DMS 273 treated with DMSO at 0.1 percent for 48 hours (cell line): ENCODE results near the gene EYA4.
"Not testable (repeated sequence)": the region's sequence is repeated elsewhere in the genome, so short reads cannot be mapped to it uniquely, and the experiment has no call there.

Source experiments
- DNase-seq: peaks from one replicate; lab custom pipeline; 2025; lab: John Stamatoyannopoulos, UW

Gene EYA4

GRCh38 chr6:133532908-133533307 is 291.8 kb downstream of the EYA4 start:
- DNase-seq = no peak

DNA sequence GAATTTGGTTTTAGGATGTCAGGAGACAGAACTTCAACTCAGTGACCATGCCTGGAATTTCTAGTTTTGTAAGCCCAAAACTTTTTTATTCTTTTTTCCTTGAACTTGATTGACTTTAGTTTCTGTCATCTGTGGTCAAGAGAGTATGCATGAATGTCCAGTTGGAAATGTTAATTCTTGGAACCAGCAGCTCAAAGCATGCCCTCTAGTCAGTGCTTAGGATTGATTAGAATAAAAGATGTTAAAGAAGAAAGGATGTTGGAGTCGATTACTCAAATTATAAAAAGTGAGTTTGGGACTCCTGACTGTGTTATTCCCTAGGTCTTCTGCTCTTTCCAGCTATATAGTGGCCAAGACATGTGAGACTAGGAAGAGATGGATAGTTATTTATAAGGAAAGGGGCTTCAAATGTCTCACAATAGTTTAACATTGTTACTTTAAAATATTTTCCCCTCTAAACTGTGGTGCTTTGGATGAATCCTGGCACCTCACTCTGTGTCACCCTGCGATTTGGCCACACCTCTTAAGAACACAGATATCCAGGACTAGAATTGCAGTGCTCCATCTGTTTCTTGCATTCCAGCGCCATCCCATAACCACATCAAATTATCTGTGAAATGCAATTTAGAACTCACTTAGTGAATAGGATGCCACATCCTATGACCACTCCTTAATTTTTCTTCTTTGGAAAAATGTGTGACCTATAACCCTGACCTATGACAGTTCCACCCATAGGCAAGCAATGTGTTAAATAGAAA is 298.5 kb downstream of the EYA4 start:
- DNase-seq = no peak

DNA sequence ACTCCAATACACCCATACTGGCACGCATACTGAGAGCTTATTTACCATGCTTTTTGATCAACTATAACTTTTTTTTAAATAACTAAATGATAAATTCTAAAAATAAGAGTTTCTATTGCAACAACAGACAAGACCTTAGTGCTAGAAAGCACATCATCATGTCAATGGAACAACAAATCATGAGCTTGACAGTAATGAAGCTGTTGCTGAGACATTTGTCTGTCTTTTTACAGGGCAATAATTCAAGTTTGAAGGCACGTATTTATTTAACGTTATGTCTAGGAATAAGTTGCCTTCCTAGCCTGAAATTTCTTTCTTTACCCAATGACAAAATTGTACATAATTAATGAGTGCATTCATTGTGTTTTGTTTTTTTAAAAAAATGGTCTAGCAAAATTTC is 299.2 kb downstream of the EYA4 start:
- no peak for DNase-seq

DNA sequence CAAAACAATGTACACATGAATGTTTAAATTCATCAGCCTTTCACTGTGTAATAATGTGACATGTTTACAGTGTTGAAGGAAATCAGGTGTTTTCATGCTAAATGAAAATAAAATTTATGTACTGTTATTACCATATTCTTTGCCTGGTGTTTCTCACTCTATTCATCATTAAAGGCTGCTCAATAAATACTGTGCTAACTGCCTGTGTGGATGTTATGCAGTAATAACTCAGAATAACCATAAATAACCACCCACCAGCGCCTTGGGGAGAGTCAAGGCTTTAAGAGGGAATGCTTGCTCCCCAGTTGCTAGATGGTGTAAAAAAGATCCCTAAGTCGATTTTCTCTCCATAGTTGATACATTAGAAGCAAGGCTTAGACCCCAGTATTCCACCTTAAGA is 299.9 kb downstream of the EYA4 start:
- no peak for DNase-seq

- DNase-seq = no peak
Observed at GRCh38 chr6:133542056-133542821, 301.1 kb downstream of the EYA4 start.

DNA sequence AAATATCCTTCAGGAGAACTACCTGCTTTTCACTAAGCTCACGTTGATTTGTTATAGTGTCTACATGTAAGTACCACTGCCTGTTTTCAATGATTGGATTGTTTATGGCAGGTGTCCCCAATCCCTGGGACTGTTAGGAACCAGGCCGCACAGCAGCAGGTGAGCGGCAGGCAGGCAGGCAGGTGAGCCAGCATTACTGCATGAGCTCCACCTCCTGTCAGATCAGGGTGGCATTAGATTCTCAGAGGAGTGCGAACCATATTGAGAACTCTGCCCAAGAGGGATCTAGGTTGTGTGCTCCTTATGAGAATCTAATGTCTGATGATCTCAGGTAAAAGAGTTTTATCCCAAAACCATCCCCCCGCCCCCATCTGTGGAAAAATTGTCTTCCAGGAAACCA is 303.3 kb downstream of the EYA4 start:
- no peak for DNase-seq

- peak; percentile 65 for DNase-seq
Observed at GRCh38 chr6:133546098-133546497, 304.9 kb downstream of the EYA4 start.

GRCh38 chr6:133547136-133547535 is 306.0 kb downstream of the EYA4 start:
- DNase-seq = no peak

DNA sequence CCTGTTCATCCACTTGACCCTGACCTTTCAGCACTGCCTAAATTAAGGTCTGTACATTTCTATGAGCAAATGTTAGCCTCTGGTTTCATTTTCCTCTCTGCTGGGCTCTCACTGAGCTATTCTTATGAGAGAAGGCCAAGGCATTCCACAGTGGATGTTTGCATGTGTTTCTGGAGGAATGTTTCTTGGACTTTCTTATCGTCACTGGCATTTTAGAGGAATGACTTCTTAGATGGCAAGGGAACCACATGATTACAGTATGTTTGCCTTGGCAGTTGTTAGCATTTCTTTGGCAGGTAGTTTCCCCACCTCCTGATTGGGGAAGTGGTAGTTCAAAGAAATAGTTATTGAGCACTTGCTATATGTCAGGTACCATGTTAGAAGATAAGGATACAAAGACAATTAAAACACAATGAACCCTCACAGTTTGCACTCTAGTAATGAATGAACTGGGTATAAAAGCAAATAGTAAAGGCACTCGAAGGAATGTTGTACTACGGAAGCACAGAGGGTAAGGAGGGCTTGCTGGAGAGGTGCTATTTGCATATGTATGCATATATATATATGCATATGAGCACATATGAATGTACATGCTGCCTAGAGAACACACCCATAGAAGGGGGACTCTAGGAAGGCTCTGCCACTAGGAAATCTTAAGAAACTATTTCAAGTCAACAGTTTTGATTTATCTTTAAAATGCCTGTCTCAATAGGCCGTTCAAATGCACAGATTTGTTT is 307.4 kb downstream of the EYA4 start:
- DNase-seq = no peak

DNA sequence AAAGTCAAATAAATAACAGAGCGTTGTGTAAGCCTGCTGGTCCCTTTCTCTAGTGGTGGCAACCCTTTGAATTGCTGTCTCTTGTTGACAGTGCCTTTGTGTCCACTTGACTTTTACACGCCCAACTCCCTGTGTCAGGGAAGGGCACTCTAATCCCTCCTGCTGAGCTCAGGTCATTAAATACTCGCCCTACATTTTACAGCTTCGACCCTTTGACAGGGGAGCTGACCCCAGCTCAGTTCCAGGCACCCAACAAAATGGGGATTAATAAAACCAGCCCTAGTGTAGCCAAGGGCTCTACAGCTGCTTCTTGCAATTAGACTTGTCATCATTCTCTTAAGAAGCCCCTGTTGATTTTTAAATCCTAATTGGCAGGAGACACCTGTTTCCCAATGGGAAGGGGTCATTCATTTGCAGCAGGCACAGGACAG is 308.2 kb downstream of the EYA4 start:
- no peak for DNase-seq

DNA sequence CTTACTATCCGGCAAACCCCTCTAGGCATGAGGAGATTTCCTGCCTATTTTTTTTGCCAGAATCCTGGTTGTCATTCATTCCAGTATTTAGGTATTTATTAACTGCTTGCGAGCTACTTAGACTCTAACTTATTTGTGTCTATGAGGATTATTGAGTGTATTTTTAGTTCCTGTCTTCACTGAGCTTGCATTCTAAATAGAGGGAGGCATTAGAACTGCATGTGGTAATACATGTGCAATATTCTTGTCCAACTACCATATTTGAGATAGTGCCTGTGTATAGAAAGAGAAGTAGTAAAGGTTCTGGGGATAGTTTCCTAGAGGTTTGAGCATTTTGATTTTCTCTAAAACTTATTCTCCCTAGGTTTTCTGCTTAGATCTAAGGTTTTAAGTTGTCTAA is 308.9 kb downstream of the EYA4 start:
- DNase-seq = no peak

DNA sequence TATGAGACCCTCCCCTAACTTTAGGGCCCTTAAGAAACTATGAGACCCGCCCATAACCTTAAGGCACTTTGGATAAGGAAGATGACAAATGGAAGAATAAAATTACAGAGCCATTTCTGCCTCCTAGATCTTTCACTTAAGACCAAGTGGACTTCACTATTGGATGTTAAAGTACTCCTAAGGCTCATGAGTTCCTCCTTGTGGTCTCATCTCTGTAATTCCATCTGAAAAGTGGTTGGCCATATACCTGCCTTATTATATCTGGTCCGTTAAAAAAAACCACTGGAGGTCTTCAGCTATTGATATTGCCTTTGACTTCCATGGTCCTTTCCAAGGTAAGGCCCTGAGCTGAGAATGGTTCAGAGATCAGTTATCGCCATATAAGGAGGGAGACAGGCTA is 310.3 kb downstream of the EYA4 start:
- DNase-seq = no peak

DNA sequence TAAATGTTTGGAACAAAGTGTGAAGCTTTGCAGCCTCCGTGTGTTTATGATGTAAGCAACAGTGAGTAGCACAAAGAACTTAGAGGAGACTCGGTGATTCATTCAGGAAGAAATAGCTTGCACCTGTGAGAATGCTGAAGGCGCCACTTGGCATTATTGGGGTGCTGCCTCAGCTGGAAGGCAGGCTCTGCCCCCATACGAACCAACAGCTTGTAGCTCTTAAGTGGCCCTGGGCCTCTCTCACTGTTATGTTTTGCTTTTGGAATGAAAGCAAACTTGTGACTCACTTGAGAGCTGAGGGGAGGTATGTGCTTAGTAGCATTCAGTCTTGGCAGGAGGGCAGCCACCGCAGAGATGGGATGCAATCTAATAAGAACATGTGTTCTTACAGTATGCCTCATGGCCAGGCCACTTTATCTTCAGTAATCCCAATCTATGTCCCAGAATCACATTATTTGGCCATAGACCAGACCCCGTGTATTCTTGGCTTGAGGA is 310.7 kb downstream of the EYA4 start:
- peak; percentile 23 for DNase-seq

GRCh38 chr6:133553652-133554051 is 312.5 kb downstream of the EYA4 start:
- peak; percentile 34 for DNase-seq

DNA sequence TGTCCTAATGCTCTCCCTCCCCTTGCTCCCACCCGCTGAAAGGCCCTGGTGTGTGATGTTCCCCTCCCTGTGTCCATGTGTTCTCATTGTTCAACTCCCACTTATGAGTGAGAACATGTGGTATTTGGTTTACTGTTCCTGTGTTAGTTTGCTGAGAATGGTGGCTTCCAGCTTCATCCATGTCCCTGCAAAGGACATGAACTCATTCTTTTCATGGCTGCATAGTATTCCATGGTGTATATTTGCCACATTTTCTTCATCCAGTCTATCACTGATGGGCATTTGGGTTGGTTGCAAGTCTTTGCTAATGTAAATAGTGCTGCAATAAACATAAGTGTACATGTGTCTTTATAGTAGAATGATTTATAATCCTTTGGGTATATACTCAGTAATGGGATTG is 313.0 kb downstream of the EYA4 start:
- DNase-seq = not testable (repeated sequence)

DNA sequence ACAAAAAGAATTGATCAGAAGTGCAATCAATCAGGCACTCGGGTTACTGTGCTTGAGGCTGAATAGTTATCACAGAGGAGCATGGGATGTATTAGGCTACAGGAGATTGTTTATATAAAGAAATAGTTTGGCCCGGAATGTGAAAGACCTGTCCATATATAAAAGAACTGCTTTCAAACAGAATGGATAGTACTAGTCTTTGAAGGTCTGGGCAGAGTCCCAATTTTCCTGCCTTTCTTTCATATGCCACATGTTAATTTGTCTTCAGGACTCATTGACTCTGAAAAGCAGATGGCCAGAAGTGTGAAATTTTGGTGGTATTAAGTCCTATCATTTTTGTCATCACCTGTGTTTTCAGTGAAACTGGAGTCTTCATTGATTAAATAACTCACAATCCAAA is 314.5 kb downstream of the EYA4 start:
- peak; percentile 46 for DNase-seq

DNA sequence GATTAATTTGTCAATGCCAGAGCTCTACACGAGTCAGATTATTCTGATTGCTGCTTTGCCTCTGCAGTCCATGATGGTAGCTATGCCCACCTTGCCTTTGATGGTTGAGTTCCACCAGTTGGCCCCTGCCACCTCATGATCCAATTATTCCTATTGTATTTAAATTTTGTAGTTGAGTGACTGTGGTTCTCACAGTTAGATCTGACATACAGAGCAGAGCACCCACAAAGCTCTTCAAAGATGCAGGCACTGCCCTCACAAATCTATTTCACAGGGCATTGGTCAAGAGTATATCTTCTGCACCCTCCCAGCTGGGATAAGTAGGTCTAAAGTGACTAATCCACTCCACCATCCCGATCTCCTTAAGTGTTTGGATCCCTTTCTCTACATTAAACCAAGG is 318.8 kb downstream of the EYA4 start:
- DNase-seq = no peak

DNA sequence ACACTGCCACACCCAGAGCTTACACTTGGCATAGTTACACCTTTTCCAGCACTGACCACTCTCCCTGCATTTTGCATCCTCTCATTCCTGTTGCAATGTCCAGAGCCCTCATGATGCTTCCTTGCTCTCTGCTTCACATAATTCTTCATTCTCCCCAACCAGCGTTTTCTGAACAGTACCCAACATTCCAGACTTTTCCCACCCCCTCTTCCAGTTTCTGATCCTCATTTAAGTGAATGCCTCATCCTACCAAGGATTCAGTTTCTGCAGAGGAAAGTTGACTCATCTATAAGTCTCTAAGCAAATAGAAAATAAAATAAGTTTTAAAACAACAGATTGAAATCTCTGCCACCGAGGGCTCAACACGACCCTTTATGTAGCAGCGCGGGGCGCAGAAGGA is 326.5 kb downstream of the EYA4 start:
- no peak for DNase-seq

- DNase-seq = peak; percentile 77
Observed at GRCh38 chr6:133568970-133569889, 328.1 kb downstream of the EYA4 start.

- DNase-seq = no peak
Observed at GRCh38 chr6:133571681-133572080, 330.5 kb downstream of the EYA4 start.

DNA sequence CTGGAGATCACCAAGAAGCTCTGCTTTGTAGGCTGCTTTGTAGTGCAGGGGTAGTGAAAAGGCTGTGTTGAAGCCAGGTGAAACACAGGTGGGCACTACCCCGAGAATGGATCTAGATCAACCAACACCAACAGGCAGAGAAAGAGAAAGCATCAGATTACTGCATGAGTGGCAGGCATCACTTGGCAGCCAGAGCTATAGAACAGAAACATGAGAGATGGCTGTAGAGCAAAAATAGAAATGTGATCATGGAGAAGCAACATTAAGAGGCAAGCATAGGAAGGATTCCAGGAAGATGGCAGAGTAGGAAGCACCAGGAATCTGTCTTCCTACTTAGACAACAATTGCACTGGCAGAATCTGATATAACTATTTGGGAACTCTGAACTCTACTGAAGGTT is 336.7 kb downstream of the EYA4 start:
- DNase-seq = no peak
